HG03135 (cell line): Measurements from ENCODE around the gene VWDE.
"Not testable (repeated sequence)": the region's sequence is repeated elsewhere in the genome, so short reads cannot be mapped to it uniquely, and the experiment has no call there.

Experiments used
- ATAC-seq: cut with Tn5 transposase; IDR thresholded peaks from one replicate; pipeline ENCODE4 v1.9.1; 2021; ENCODE audit warnings: mild to moderate bottlenecking, moderate library complexity; ENCODE audit not compliant: unreplicated experiment

The VWDE gene

GRCh38 chr7:12402365-12402725 is 1.3 kb downstream of the VWDE start:
- ATAC-seq: no peak

- no peak for ATAC-seq
These were observed 1.9 kb downstream of the VWDE start for GRCh38 chr7:12401538-12402364.

GRCh38 chr7:12398186-12398585 is 5.5 kb downstream of the VWDE start:
- ATAC-seq: no peak

GRCh38 chr7:12397671-12398070 is 6.0 kb downstream of the VWDE start:
- no peak for ATAC-seq

- ATAC-seq: not testable (repeated sequence)
These were observed 7.0 kb downstream of the VWDE start for GRCh38 chr7:12396670-12397069.

GRCh38 chr7:12391922-12392615 is 11.6 kb downstream of the VWDE start:
- no peak for ATAC-seq

GRCh38 chr7:12389089-12389700 is 14.5 kb downstream of the VWDE start:
- peak; percentile 94 for ATAC-seq

- ATAC-seq: no peak
These were observed 17.3 kb downstream of the VWDE start for GRCh38 chr7:12386313-12386740.

GRCh38 chr7:12385364-12385786 is 18.3 kb downstream of the VWDE start:
- no peak for ATAC-seq

GRCh38 chr7:12383377-12383776 is 20.3 kb downstream of the VWDE start:
- ATAC-seq: no peak

GRCh38 chr7:12378389-12378788 is 25.3 kb downstream of the VWDE start:
- no peak for ATAC-seq

GRCh38 chr7:12377406-12377805 is 26.3 kb downstream of the VWDE start:
- ATAC-seq: no peak

GRCh38 chr7:12373580-12374263 is 29.9 kb downstream of the VWDE start:
- no peak for ATAC-seq

- ATAC-seq: no peak
These were observed 33.4 kb downstream of the VWDE start for GRCh38 chr7:12370249-12370648.

- no peak for ATAC-seq
These were observed 33.9 kb downstream of the VWDE start for GRCh38 chr7:12369756-12370155.

- no peak for ATAC-seq
These were observed 34.6 kb downstream of the VWDE start for GRCh38 chr7:12369072-12369471.

GRCh38 chr7:12360948-12361347 is 42.7 kb downstream of the VWDE start:
- no peak for ATAC-seq

- ATAC-seq: no peak
These were observed 45.0 kb downstream of the VWDE start for GRCh38 chr7:12358694-12359093.

GRCh38 chr7:12357508-12357907 is 46.2 kb downstream of the VWDE start:
- ATAC-seq: no peak

- no peak for ATAC-seq
These were observed 51.8 kb downstream of the VWDE start for GRCh38 chr7:12351843-12352242.

GRCh38 chr7:12350971-12351370 is 52.7 kb downstream of the VWDE start:
- ATAC-seq: no peak
